Uterus (tissue), 2 donors: ENCODE data around the gene FLT1.

Experiments used
- CTCF ChIP-seq, 4 experiments: fragments of 200-600 bp in 2 of 4; fragments of 450-650 bp in 2 of 4; sonication (generic) in 2 of 4; IDR thresholded peaks; one replicate each; pipeline ENCODE4 v1.5.1; 2016 to 2019; ENCODE audit warnings: antibody characterized with exemption in 4 of 4, mild to moderate bottlenecking in 2 of 4, moderate library complexity in 1 of 4
- POLR2A ChIP-seq, 2 donors: fragments of 450-650 bp; IDR thresholded peaks; one replicate each; pipeline ENCODE4 v1.6.1; 2016; ENCODE audit warnings: antibody characterized with exemption in 2 of 2, mild to moderate bottlenecking in 1 of 2, moderate library complexity in 1 of 2

- TF ChIP-seq CTCF (IDR thresholded peaks at IDR 0.05) = no peak
- no peak for TF ChIP-seq POLR2A (IDR thresholded peaks at IDR 0.05)
Measured at GRCh38 chr13:28392896-28393505, 101.9 kb downstream of the FLT1 start.
